Mammary epithelial cell (primary cell): ENCODE measurements around the gene FMR1.

Experiments
- CTCF ChIP-seq, 2 donors: IDR thresholded peaks in 1 of 2; conservative IDR thresholded peaks in 1 of 2; 2 replicates each; pipeline ENCODE4 v1.5.1; 2011 to 2012; ENCODE audit warnings: inconsistent platforms in 2 of 2, low read length in 2 of 2, mild to moderate bottlenecking in 2 of 2, control low read depth in 1 of 2, low read depth in 1 of 2; ENCODE audit not compliant: insufficient read depth in 1 of 2; ENCODE audit errors: extremely low read depth in 1 of 2
- EZH2 ChIP-seq: IDR thresholded peaks from 2 replicates; pipeline ENCODE4 v1.6.1; 2012; ENCODE audit warnings: low read length, inconsistent platforms, borderline replicate concordance

GRCh38 chrX:147948531-147948930 is 36.8 kb downstream of the FMR1 start:
- TF ChIP-seq CTCF (conservative IDR thresholded peaks at IDR 0.05 in 1 of 2, IDR thresholded peaks at IDR 0.05 in 1 of 2; ENCODE audit: extremely low read depth in 1 of 2, insufficient read depth in 1 of 2, low read depth in 1 of 2, low read length in 2 of 2): no peak
- TF ChIP-seq EZH2: no peak
